HT1080 (cell line): Measurements from ENCODE around the gene TP53I11. TPM values are rescaled to one million over a fixed set of nuclear protein-coding genes. Genes with fewer than 3 reads are reported as not detected.

Experiments
- DNase-seq: peaks from one replicate; pipeline ENCODE4 v3.0.0-alpha.2; 2015; ENCODE audit warnings: low read depth
- total RNA-seq: library from RNA; depleted of rRNA; stranded (reverse); fragments of >200 nt; shearing (Covaris generic); gene quantifications from 2 replicates; pipeline ENCODE4 v1.2.3, GENCODE V29; 2014

TP53I11 gene
- total RNA-seq, 1 experiment from 2014 or later = 0.11 TPM

DNA sequence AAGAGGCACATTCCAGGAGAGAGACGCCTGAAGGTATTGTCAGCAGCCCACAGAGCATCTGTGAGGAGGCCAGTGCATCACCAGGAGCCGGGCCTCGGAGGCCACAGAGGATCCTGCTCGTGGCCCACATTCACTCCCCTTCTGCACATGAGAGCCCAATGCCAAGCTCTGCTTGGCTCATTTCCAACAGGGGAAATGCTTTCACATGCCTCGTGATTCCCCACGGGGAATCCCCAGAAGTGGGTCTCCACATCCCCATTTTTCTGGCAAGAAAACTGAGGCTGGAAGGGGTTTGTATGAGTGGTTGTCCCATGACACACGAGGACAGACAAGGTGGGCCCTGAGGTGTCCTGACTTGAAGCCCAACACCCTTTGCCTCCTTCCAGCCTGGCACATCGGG, 34.4 kb downstream of the TP53I11 start:
- no peak for DNase-seq

- no peak for DNase-seq
These were observed 35.1 kb downstream of the TP53I11 start for GRCh38 chr11:44915621-44916020.

DNA sequence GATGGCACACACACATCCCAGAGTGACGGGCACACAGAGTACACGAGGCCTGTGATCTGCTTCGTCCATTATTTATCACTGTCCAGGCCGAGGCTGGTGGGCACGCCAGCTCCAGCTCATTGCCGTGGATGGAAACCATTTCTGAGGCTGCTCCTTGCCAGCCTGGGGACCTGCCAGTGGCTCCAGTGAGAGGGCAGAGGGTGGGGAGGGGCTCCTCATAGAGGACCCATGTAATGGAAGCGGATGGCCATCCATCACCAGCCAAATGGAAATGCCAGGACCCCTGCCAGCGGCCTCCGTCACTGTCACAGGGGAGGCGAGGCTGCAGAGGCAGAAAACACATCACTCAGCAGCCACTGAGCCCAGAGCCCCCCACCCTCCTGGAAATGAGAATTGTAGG, 35.7 kb downstream of the TP53I11 start:
- DNase-seq = no peak

- DNase-seq = no peak
These were observed 36.6 kb downstream of the TP53I11 start for GRCh38 chr11:44914105-44914504.

GRCh38 chr11:44913502-44913901, 37.2 kb downstream of the TP53I11 start:
- DNase-seq = no peak

GRCh38 chr11:44912270-44912987, 38.3 kb downstream of the TP53I11 start:
- DNase-seq = no peak

GRCh38 chr11:44911029-44911814, 39.5 kb downstream of the TP53I11 start:
- DNase-seq = peak; percentile 42

DNA sequence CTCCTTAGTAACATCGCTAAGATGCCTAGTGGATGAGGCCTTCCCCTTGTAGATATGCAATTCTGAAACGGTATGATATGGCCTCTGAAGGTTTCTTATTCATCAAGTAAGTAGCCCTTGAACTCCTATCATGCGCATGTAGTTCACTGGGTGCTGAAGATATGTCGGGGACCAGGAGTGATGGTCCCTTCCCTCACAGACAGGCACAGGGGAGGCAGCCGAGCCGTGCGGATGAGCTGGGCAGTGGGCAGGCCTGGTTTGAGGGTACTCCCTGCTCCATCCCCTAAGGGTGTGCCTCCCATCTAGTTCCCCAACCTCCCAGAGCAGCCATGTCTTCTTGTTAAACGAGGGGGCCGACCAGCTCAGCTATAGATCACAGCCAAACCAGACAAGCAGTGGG, 40.1 kb downstream of the TP53I11 start:
- DNase-seq = no peak

- no peak for DNase-seq
These were observed 41.1 kb downstream of the TP53I11 start for GRCh38 chr11:44909557-44909956.

- DNase-seq = no peak
These were observed 44.0 kb downstream of the TP53I11 start for GRCh38 chr11:44906649-44907048.

GRCh38 chr11:44905131-44905866, 45.4 kb downstream of the TP53I11 start:
- no peak for DNase-seq

DNA sequence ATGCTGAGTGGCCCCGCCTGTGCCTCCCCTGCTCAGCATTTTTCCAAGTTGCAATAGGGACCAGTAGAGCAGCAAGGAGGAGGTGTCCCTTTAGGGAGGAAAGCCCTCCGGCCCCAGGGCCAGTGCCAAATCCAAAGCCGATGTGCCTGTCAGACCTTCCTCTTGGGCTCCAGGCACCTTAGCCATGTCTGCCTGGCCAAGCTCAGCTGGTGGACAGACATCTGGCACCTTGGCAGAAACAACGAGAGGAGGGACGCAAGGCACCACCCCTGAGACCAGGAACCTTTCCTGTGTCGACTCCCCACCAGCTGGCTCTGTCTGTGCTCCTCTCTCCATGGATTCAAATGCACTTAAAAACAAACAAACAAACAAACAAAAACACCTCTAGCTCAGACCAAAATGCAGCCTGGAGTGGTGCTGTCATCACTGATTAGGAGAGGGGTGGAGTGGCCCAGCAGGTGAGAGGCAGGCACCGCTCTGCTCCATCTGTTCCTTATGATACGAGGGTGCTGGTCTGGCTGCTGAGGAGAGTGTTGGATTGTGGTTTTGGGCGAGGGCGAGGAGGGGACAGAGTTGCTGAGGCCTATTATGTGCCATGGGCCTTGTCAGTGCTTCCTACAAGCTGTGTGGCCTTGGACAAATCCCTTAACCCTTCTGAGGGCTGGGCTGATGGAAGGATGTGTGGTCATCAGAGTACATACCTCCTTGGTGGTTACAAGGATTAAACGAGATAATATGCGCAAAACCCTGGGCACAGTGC, 46.2 kb downstream of the TP53I11 start:
- no peak for DNase-seq

- DNase-seq = no peak
These were observed 47.2 kb downstream of the TP53I11 start for GRCh38 chr11:44903518-44903917.

GRCh38 chr11:44903035-44903434, 47.6 kb downstream of the TP53I11 start:
- no peak for DNase-seq

DNA sequence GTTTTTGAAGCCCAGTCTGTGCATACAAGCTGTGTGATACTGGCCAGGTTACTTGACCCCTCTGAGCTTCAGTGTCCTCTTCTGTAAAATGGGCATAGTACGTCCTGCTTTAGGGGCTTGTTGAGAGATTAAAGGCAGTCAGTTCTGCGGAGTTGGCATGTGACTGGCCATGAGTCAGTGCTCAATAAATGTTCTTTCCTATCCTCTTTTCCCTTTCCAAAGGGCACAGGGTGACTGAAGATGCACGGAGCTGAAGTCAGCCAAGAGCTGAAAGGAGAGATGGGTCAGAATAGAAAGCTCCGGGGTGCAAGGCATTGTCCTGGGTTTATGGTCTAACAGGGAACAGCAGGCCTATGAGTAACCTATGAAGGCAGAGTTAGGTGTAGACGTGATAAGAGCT, 48.9 kb downstream of the TP53I11 start:
- no peak for DNase-seq

DNA sequence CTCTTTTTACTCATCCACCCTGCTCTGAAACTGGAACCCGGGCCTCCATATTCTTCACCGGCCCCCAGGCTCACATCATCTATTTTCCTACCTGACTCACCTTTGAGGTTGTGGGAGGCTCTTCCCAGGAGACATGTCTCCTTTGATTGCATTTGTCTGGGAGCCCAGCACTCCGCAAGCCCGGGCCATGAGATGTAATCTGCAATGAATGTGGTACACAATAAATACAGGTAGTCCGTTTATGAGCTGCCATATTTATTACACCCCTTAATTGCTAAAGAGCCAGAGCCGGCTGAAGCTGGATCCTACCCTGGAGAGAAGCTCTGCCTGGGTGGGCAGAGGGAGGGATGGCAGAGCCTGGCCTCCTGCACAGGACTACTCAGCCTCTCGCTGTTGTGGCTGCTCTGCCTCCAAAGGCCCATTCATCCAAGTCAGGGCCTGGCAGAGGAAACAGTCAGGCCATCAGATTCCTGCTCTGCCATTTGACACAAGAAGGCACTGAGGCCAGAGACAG, 49.5 kb downstream of the TP53I11 start:
- no peak for DNase-seq

DNA sequence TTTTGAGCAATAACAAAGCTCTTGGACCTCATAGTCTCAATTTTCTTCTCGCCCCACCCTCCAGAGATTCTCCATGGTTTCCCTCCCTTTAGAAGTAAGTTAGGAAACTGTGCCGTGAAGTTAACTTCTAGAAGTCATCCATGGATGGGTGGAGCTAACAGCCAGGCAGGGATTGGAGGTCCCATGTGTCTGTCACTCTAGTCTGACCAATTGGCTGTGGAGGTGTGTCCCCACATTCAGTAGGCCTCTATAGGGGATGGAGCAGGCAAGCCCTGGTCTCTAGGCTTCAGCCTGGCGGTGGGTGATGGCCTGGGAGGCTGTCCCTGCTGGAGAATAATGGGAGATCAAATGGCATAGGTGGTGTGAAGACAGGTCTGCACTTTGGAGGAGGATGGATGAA, 50.7 kb downstream of the TP53I11 start:
- peak; percentile 21 for DNase-seq

GRCh38 chr11:44893846-44894617, 56.7 kb downstream of the TP53I11 start:
- DNase-seq = peak; percentile 25

DNA sequence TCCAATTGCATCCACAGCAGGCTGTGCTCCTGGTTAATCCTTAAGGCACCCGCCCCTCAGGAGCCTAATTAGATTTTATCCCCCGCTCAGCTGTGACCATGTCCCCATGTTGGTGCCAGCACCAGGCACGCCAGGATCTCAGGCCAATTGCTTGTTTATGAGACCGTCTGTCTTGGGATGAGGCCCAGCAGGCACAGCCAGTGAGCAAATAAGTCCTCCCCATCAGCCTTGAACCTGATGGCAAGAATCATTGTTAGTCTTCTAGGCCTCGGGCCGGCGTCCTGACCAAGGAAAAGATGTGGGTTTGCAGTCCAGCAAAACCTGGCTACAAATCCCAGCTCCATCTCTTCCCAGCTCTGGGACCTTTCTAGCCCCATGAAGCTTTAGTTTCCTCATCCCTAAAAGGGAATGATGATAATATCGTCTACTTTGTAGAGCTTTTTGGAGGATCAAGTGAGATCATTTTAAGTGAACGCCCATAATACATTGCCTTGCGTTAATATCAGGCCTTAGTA, 57.3 kb downstream of the TP53I11 start:
- DNase-seq = no peak

GRCh38 chr11:44892843-44893242, 57.8 kb downstream of the TP53I11 start:
- no peak for DNase-seq
